NB4 (cell line): ENCODE measurements around the gene TMEM72.
A peak's percentile ranks its signal among the peaks of the same experiment; 100 is the strongest.

Experiments used
- DNase-seq: peaks from one replicate; pipeline ENCODE4 v3.0.0; 2010; ENCODE audit warnings: low read depth
- H3K4me3 ChIP-seq: one replicate; pipeline ENCODE4 v1.5.1; 2011; ENCODE audit warnings: mild to moderate bottlenecking, low read depth, low read length, moderate library complexity
- MYC ChIP-seq: IDR thresholded peaks from 2 replicates; pipeline ENCODE4 v1.6.1; 2011; ENCODE audit warnings: low read depth, low read length
- POLR2A ChIP-seq: IDR thresholded peaks from 2 replicates; pipeline ENCODE4 v1.6.1; 2011; ENCODE audit warnings: mild to moderate bottlenecking; ENCODE audit not compliant: insufficient read length; ENCODE audit errors: extremely low read depth
- TF ChIP-seq, protein P1 (sequence below): IDR thresholded peaks from 2 replicates; pipeline ENCODE4 v1.6.1; 2011; ENCODE audit warnings: low read depth, low read length
- TF ChIP-seq, protein P2 (sequence below): IDR thresholded peaks from one replicate; pipeline ENCODE4 v1.5.1; 2012; ENCODE audit warnings: low read depth, low read length

The TMEM72 gene

DNA sequence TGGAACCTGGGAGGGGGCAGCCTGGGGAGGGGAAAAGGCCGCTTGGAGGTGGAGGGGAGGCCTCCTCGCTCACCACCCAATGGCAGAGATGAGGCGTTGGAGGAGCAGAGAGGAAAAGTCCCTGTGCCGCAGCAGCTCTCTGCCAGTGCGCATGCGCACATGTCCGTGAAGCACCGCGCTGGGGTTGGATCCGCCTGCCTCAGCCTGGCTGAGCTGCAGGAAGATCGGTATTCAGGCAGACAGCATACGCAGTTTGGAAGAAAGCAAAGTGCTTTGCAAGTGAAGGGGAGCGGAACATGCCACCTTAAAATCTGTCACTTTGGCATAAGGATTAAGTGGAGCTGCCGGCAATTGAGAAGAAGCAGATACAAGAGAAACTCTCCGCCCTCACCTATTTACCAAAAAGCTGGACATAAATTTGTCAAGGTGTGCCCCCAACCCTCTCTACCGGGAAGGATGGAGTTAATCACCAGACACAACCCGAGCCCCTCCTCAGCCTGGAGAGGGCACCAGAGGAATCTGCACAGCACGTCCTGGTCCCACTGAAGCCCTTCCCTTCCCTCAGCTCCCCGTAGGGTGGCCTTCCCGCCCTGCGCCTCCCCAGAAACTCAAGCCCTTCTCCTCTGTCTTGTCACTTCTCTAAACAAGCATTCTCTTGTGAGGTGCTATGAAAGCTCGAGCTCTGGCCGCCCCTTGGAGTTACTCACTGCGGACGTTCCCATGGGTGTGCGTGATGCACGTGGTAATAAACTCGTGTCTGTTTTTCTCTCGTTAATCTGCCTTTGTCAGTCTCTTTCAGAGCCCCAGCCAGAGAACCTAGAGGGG is 32.2 kb upstream of the TMEM72 start:
- peak overlapping the region; percentile 57 for H3K4me3 ChIP-seq
- TF ChIP-seq, protein P1, sequence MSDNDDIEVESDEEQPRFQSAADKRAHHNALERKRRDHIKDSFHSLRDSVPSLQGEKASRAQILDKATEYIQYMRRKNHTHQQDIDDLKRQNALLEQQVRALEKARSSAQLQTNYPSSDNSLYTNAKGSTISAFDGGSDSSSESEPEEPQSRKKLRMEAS: peak; percentile 69
- TF ChIP-seq, protein P2, sequence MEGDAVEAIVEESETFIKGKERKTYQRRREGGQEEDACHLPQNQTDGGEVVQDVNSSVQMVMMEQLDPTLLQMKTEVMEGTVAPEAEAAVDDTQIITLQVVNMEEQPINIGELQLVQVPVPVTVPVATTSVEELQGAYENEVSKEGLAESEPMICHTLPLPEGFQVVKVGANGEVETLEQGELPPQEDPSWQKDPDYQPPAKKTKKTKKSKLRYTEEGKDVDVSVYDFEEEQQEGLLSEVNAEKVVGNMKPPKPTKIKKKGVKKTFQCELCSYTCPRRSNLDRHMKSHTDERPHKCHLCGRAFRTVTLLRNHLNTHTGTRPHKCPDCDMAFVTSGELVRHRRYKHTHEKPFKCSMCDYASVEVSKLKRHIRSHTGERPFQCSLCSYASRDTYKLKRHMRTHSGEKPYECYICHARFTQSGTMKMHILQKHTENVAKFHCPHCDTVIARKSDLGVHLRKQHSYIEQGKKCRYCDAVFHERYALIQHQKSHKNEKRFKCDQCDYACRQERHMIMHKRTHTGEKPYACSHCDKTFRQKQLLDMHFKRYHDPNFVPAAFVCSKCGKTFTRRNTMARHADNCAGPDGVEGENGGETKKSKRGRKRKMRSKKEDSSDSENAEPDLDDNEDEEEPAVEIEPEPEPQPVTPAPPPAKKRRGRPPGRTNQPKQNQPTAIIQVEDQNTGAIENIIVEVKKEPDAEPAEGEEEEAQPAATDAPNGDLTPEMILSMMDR: peak; percentile 41
- TF ChIP-seq POLR2A: no peak
- peak; percentile 87 for DNase-seq

DNA sequence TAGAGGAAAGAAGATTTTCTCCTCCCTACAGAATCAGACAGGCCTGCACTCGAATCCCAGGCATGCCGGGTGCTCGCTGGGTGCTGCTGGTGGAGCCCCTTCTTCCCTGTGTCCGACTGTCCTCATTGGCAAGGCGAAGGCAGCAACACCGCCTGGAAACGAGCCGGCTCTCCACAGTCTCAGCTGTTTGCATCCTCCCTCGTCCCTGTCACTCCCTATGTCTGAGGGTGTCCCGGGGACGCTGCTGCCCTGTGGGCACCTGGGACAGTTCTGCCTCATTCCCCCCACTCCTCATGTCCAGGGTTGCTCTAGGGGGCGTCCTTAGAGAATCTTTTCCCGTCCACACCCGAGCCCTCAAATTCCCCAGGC is 31.6 kb upstream of the TMEM72 start:
- H3K4me3 ChIP-seq: no peak overlapping the region
- DNase-seq: no peak
- TF ChIP-seq POLR2A (no peak), MYC (no peak)
- TF ChIP-seq, protein P1: no peak
- TF ChIP-seq, protein P2: no peak

DNA sequence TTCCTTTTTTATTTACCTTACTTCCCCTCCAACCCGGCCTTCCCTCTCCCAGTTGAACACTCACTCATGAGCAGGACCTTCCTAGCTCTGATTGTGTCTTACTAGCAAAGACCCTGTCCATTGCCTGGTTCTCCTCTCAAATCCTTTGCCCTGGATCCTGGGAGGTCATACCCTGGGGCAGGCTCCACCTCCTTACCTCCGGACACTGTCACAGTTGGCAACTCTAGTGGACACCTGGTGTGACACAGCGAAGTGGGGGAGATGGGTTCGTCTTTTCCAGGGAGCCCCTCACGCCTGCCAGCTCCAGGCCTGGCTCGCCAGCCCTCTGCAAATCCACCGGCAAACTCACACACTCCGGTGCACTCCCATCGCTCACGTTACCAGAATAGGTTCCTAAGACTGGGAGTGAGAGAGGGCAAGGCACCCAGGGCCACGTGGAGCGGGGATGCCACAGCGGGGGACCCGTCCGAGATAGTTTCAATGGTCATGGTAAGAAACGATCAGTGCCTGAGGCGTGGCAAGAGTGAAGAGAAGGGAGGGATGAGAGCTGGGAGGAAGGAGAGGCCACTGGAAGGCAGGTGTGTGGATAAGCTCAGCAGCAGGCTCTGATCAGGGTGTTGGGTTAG is 30.9 kb upstream of the TMEM72 start:
- no peak overlapping the region for H3K4me3 ChIP-seq
- TF ChIP-seq, protein P1: no peak
- TF ChIP-seq POLR2A: no peak
- no peak for TF ChIP-seq MYC
- TF ChIP-seq, protein P2: no peak
- DNase-seq: no peak

DNA sequence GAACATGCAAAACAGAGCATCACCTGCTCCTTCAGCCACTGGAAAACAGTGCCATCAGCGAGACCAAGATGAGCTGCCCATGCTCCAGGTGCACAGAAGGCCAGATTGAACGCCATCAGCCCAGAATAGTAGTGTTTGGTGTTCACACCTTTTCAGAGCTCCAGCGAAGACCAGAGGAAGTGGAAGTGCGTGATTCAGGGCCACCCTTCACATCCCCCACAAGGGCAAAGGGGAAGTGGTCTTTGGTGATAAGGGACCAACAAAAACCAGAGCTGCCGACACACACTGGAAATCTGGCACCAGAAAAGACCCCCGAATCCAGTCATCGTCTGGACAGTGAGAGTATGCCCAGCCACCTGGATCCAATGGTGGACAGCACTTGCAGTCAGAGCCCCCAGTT is 29.5 kb upstream of the TMEM72 start:
- DNase-seq: peak; percentile 45
- no peak overlapping the region for H3K4me3 ChIP-seq
- TF ChIP-seq POLR2A: no peak
- TF ChIP-seq, protein P1: peak; percentile 47; the same call in 1 of the 2 replicates

DNA sequence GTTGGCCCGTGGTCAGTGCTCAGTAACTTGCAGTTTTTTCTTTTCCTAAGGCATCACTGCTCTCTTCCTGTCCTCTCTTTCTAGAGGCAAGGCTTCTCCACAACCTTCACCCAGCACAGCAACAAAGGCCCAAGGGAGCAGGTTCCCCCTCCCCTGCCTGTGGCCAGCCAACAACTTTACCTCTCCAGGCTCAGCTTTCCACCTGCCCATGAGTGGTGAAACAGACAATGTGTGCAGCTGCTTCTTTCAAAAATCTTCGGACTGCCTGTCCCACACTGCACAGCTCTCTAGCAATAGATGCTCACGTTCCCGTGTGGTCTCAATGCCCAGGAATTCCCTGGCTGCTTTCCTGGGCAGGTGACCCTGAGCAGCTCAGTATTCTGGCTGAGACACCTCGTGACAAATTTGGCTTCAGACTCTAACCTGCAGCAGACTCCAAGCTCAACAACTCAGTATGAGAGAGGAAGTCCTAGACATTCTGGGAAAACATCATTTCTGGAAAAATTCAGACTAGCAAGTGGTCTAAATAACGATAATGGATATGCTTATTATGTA is 28.9 kb upstream of the TMEM72 start:
- DNase-seq: no peak
- no peak overlapping the region for H3K4me3 ChIP-seq
- TF ChIP-seq, protein P1: no peak
- no peak for TF ChIP-seq MYC
- TF ChIP-seq POLR2A: no peak
- TF ChIP-seq, protein P2: no peak
